Body of pancreas (tissue), 4 donors: ENCODE results near the gene GULP1. TPM values are rescaled to one million over a fixed set of nuclear protein-coding genes. Genes with fewer than 3 reads are reported as not detected.

Source experiments
- ATAC-seq: fragments of 150-250 bp; one replicate; pipeline ENCODE4 v1.9.1; 2016
- DNase-seq, 4 donors: peaks; one replicate each; pipeline ENCODE4 v3.0.0-alpha.2; 2019
- H3K27ac ChIP-seq, 4 donors: fragments of 200-600 bp; sonication (generic); 1 replicate in 3 of 4; 2 replicates in 1 of 4; pipeline versions ENCODE4 v1.5.1 to v1.6.1; 2016 to 2019; ENCODE audit warnings: mild to moderate bottlenecking in 1 of 4, mixed read lengths in 1 of 4, moderate library complexity in 1 of 4
- H3K27me3 ChIP-seq, 2 donors: fragments of 200-600 bp; sonication (generic); one replicate each; pipeline ENCODE4 v1.6.0; 2016; ENCODE audit warnings: mild to moderate bottlenecking in 1 of 2
- H3K36me3 ChIP-seq, 2 donors: fragments of 200-600 bp; sonication (generic); replicated peaks in 1 of 2; 2 replicates each; pipeline ENCODE4 v1.5.1; 2016; ENCODE audit warnings: low read depth in 2 of 2; ENCODE audit not compliant: insufficient read depth in 1 of 2
- H3K4me1 ChIP-seq: fragments of 200-600 bp; sonication (generic); one replicate; pipeline ENCODE4 v1.6.0; 2016
- H3K4me3 ChIP-seq, 2 donors: fragments of 200-600 bp; sonication (generic); 1 replicate in 1 of 2; 2 replicates in 1 of 2; pipeline ENCODE4 v1.5.1; 2016 to 2019
- H3K9me3 ChIP-seq, 3 donors: fragments of 200-600 bp; sonication (generic); 1 replicate in 2 of 3; 2 replicates in 1 of 3; pipeline ENCODE4 v1.5.1; 2016
- POLR2A ChIP-seq, 3 donors: fragments of 450-650 bp; IDR thresholded peaks; one replicate each; pipeline ENCODE4 v1.6.1; 2016; ENCODE audit warnings: antibody characterized with exemption in 3 of 3, mild to moderate bottlenecking in 2 of 3
- WGBS, 2 donors: methylation state at CpG; one replicate each; pipeline ENCODE4 v1.1.5; 2017; 5-methylcytosine and 5-hydroxymethylcytosine counted together
- intact Hi-C: fragments of 100-400 bp; cut with DNase I; formaldehyde crosslinking; loops from one replicate; pipeline ENCODE4 v1.15.1; 2023
- total RNA-seq, 2 donors: library from RNA; depleted of rRNA; stranded (reverse); fragments of >200 nt; gene quantifications; one replicate each; pipeline ENCODE4 v1.1.0, GENCODE V29; 2016
- TF ChIP-seq, protein P1 (sequence below), 7 experiments: fragments of 450-650 bp in 4 of 7; fragments of 200-600 bp in 3 of 7; sonication (generic) in 3 of 7; IDR thresholded peaks; one replicate each; pipeline ENCODE4 v1.5.1; 2016 to 2019; ENCODE audit warnings: antibody characterized with exemption in 7 of 7

GULP1 gene
- total RNA-seq, 2 donors from 2014 or later, result 24.7 to 50.3 TPM

DNA sequence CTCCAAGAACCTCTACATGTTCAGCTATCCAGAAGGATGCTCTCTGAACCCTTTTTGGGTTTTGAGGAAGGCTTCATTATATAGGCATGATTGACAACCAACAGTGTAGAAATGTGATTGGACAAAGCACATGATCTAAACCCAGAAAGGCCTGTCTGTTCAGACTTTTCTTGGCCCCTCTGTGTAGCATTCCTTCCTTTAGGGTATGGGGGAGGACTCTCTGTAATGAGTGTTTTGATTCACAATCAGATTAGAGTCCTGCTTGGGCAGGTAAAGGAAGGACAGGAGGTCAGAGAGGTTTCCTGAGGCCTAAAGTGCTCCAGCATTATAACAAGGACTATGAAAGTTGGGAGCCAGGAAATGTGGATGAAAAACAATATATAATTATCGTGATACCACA, 13.6 kb downstream of the GULP1 start:
- intact Hi-C loops, result no loop called here
- whole genome bisulfite sequencing, 2 donors, result 89 to 100% methylated on average over 1 of the region's 1 CpG

DNA sequence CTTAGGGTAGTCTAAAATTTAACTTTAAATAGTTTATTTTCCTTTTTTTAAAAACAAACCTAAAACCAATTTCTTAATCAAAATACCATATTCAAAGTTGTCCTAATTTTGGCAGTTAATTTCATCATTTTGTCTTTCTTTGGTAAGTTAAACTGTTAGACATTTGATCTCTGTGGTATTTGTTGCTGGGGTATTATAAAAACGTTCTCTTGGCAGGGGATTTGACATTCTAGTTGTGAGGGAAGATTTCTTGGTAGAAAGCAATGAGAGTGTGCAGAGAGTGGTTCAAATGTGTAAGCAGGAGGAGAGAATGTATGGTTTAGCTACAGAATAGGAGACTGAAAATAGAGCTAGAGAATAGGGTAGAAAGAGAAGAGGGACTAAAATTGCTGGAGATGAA, 14.6 kb downstream of the GULP1 start:
- H3K27ac ChIP-seq, result no peak overlapping the region
- H3K36me3 ChIP-seq, result no peaks in the 10 kb centered on the region
- H3K27me3 ChIP-seq, result no peaks in the 10 kb centered on the region
- ATAC-seq (no peak), DNase-seq (no peak)
- 23 to 30% methylated on average over 1 of the region's 1 CpG for WGBS, 2 donors
- intact Hi-C loops, result no loop called here
- no peak overlapping the region for H3K4me3 ChIP-seq
- peaks cover 9% of the 10 kb centered on the region for H3K4me1 ChIP-seq
- no peaks in the 10 kb centered on the region for H3K9me3 ChIP-seq
- no peak for TF ChIP-seq POLR2A (IDR thresholded peaks at IDR 0.05)
- TF ChIP-seq, protein P1, sequence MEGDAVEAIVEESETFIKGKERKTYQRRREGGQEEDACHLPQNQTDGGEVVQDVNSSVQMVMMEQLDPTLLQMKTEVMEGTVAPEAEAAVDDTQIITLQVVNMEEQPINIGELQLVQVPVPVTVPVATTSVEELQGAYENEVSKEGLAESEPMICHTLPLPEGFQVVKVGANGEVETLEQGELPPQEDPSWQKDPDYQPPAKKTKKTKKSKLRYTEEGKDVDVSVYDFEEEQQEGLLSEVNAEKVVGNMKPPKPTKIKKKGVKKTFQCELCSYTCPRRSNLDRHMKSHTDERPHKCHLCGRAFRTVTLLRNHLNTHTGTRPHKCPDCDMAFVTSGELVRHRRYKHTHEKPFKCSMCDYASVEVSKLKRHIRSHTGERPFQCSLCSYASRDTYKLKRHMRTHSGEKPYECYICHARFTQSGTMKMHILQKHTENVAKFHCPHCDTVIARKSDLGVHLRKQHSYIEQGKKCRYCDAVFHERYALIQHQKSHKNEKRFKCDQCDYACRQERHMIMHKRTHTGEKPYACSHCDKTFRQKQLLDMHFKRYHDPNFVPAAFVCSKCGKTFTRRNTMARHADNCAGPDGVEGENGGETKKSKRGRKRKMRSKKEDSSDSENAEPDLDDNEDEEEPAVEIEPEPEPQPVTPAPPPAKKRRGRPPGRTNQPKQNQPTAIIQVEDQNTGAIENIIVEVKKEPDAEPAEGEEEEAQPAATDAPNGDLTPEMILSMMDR (IDR thresholded peaks at IDR 0.05), result no peak

More for the DNA sequence above, 13.6 kb downstream of the GULP1 start:
- Histone ChIP-seq H3K27me3 (no peaks in the 10 kb centered on the region), H3K9me3 (no peaks in the 10 kb centered on the region), H3K36me3 (no peaks in the 10 kb centered on the region), H3K27ac (no peak overlapping the region), H3K4me3 (no peak overlapping the region), H3K4me1 (peaks cover 9% of the 10 kb centered on the region)
- TF ChIP-seq POLR2A (IDR thresholded peaks at IDR 0.05), result no peak
- TF ChIP-seq, protein P1 (IDR thresholded peaks at IDR 0.05), result no peak
- ATAC-seq (no peak), DNase-seq (no peak)

DNA sequence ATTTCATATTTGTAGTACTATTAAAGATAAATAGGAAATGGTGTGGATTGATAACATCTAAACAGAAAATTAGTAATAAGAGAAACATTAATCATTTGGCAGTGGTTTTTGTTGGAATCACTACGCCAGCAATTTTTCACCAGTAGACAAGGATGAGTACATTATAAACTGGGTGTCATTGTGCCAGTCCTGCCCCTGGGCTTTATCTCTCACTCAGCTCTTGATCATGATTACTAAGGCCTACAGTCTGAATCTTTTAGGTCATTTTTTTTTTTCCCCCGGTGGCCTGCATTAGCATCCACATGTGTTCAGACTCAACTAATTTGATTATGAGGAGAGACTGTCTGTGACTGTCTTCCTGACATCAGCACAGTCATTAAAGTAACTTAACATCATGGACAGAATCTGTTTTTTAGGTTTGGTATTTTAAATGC, 16.2 kb downstream of the GULP1 start:
- intact Hi-C loops, result no loop called here
- Histone ChIP-seq H3K4me3 (no peak overlapping the region), H3K27me3 (no peaks in the 10 kb centered on the region), H3K9me3 (no peaks in the 10 kb centered on the region), H3K36me3 (no peaks in the 10 kb centered on the region), H3K4me1 (peaks cover 5% of the 10 kb centered on the region), H3K27ac (no peak overlapping the region)
- TF ChIP-seq POLR2A (IDR thresholded peaks at IDR 0.05), result no peak
- TF ChIP-seq, protein P1 (IDR thresholded peaks at IDR 0.05), result no peak
- no peak for DNase-seq
- no peak for ATAC-seq
- WGBS, 2 donors, result 78 to 85% methylated on average over 2 of the region's 2 CpGs

DNA sequence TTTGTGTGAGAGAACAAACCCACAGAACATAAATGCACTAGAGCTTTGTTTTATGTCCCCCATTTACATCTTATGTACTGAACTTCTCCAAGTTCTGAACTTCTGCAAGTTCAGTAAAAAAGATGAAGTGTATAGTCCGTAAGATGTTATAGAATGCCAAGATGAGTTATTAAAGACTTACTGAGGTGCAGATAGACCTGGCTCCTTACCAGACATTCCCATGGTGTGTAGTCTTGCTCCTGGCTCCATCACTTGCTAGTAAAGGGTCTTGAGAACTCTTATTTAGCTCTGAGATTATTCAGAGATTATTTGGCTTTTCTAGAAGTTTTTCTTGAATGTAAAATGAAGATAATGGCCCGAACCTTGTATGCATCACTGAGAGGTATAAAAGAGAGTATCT, 16.8 kb downstream of the GULP1 start:
- TF ChIP-seq, protein P1 (IDR thresholded peaks at IDR 0.05), result no peak
- TF ChIP-seq POLR2A (IDR thresholded peaks at IDR 0.05), result no peak
- Histone ChIP-seq H3K4me3 (no peak overlapping the region), H3K27me3 (no peaks in the 10 kb centered on the region), H3K4me1 (peaks cover 5% of the 10 kb centered on the region), H3K9me3 (no peaks in the 10 kb centered on the region), H3K27ac (no peak overlapping the region), H3K36me3 (no peaks in the 10 kb centered on the region)
- intact Hi-C loops, result no loop called here
- ATAC-seq, result no peak
- 66 to 91% methylated on average over 2 of the region's 2 CpGs for WGBS, 2 donors
- no peak for DNase-seq

DNA sequence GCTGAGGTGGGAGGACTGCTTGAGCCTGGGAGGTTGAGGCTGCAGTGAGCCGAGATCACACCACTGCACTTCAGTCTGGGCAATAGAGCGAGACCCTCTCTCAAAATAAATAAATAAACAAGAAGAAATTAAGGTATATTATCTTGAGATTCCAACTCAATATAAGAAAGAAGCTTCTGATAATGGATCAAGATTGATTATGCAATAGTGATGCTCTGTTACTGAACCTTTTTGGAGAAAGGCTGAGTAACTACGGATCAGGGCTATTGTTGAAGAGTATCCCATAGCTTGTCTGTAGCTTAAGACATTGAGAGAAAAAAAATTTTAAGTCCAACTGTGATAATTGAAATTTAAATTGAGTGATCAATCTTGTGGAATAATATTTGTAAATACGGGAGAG, 17.7 kb downstream of the GULP1 start:
- Histone ChIP-seq H3K4me3 (no peak overlapping the region), H3K9me3 (no peaks in the 10 kb centered on the region), H3K27ac (no peak overlapping the region), H3K4me1 (peaks cover 5% of the 10 kb centered on the region), H3K27me3 (no peaks in the 10 kb centered on the region), H3K36me3 (no peaks in the 10 kb centered on the region)
- TF ChIP-seq POLR2A (IDR thresholded peaks at IDR 0.05), result no peak
- TF ChIP-seq, protein P1 (IDR thresholded peaks at IDR 0.05), result no peak
- DNase-seq, result no peak
- 86 to 91% methylated on average over 4 of the region's 4 CpGs for WGBS, 2 donors
- intact Hi-C loops, result no loop called here
- ATAC-seq, result no peak
